ENCODE results near the gene DSCAML1.

GRCh38 chr11:117767071-117767470, 29.9 kb downstream of the DSCAML1 start:
- TF ChIP-seq, protein P1, sequence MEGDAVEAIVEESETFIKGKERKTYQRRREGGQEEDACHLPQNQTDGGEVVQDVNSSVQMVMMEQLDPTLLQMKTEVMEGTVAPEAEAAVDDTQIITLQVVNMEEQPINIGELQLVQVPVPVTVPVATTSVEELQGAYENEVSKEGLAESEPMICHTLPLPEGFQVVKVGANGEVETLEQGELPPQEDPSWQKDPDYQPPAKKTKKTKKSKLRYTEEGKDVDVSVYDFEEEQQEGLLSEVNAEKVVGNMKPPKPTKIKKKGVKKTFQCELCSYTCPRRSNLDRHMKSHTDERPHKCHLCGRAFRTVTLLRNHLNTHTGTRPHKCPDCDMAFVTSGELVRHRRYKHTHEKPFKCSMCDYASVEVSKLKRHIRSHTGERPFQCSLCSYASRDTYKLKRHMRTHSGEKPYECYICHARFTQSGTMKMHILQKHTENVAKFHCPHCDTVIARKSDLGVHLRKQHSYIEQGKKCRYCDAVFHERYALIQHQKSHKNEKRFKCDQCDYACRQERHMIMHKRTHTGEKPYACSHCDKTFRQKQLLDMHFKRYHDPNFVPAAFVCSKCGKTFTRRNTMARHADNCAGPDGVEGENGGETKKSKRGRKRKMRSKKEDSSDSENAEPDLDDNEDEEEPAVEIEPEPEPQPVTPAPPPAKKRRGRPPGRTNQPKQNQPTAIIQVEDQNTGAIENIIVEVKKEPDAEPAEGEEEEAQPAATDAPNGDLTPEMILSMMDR (IDR thresholded peaks at IDR 0.05; ENCODE audit: insufficient read depth, low read depth, low read length), result no peak
- TF ChIP-seq EZH2 (IDR thresholded peaks at IDR 0.05; ENCODE audit: insufficient read depth, low read length), result no peak
